Upper lobe of left lung (tissue), 6 donors: Measurements from ENCODE around the gene CARM1. TPM values are rescaled to one million over a fixed set of nuclear protein-coding genes. Genes with fewer than 3 reads are reported as not detected.

Experiments
- ATAC-seq, 2 donors: fragments of 200-7000 bp; cut with Tn5 transposase; one replicate each; pipeline ENCODE4 v1.9.1; 2022; ENCODE audit warnings: mild to moderate bottlenecking in 2 of 2, moderate library complexity in 2 of 2; ENCODE audit not compliant: low FRiP score in 2 of 2
- DNase-seq, 2 donors: peaks; one replicate each; pipeline ENCODE4 v3.0.0-alpha.2; 2019 to 2020
- H3K27ac ChIP-seq, 4 donors: fragments of 200-600 bp; sonication (generic); one replicate each; pipeline ENCODE4 v1.5.1; 2016 to 2019
- H3K27me3 ChIP-seq, 4 donors: fragments of 200-600 bp; sonication (generic); one replicate each; pipeline ENCODE4 v1.5.1; 2017 to 2019
- H3K36me3 ChIP-seq, 4 donors: fragments of 200-600 bp; sonication (generic); one replicate each; pipeline ENCODE4 v1.5.1; 2016 to 2019
- H3K4me1 ChIP-seq, 4 donors: fragments of 200-600 bp; sonication (generic); one replicate each; pipeline ENCODE4 v1.5.1; 2018 to 2019
- H3K4me3 ChIP-seq, 4 donors: fragments of 200-600 bp; sonication (generic); one replicate each; pipeline ENCODE4 v1.5.1; 2017 to 2019; ENCODE audit warnings: mild to moderate bottlenecking in 2 of 4, moderate library complexity in 1 of 4
- H3K9me3 ChIP-seq, 4 donors: fragments of 200-600 bp; sonication (generic); one replicate each; pipeline ENCODE4 v1.5.1; 2018 to 2019
- CTCF ChIP-seq, 6 experiments: fragments of 450-650 bp in 4 of 6; fragments of 200-600 bp in 2 of 6; sonication (generic) in 2 of 6; IDR thresholded peaks; one replicate each; pipeline ENCODE4 v1.5.1; 2016 to 2019; ENCODE audit warnings: antibody characterized with exemption in 6 of 6
- EP300 ChIP-seq, 4 donors: sonication (generic); formaldehyde crosslinking; IDR thresholded peaks; one replicate each; pipeline ENCODE4 v1.5.1; 2017; ENCODE audit warnings: antibody characterized with exemption in 4 of 4, control low read depth in 2 of 4
- POLR2A ChIP-seq, 4 donors: fragments of 450-650 bp; IDR thresholded peaks; one replicate each; pipeline ENCODE4 v1.5.1; 2016 to 2017; ENCODE audit warnings: antibody characterized with exemption in 4 of 4, mild to moderate bottlenecking in 2 of 4
- POLR2AphosphoS5 ChIP-seq, 2 donors: sonication (generic); formaldehyde crosslinking; IDR thresholded peaks; one replicate each; pipeline ENCODE4 v1.5.1; 2017; ENCODE audit warnings: antibody characterized with exemption in 2 of 2
- WGBS, 2 donors: methylation state at CpG; one replicate each; pipeline ENCODE4 v1.1.5; 2017 to 2018; 5-methylcytosine and 5-hydroxymethylcytosine counted together
- total RNA-seq, 6 donors: library from RNA; depleted of rRNA in 4 of 6; stranded (reverse); fragments of >200 nt in 4 of 6; gene quantifications; one replicate each; pipeline versions ENCODE4 v1.1.0 to v1.2.1, GENCODE V29; 2016 to 2021
- donor health status: DM: no; HTN: no; CAD: no; lungs with moderate emphysema.
- donor health status: DM: no; HTN: yes; CAD: no; lungs with severe emphysema.

The CARM1 gene
- 10 to 100 TPM; 19.0 to 30.6 (median 25.3) TPM for total RNA-seq

- Histone ChIP-seq H3K27ac (peak within 1 kb of the TSS; percentile 78 to 91 (median 84)), H3K36me3 (no peaks in the 10 kb centered on the region), H3K9me3 (no peaks in the 10 kb centered on the region), H3K4me3 (peak within 1 kb of the TSS; percentile 88 to 93 (median 90)), H3K27me3 (no peaks in the 10 kb centered on the region), H3K4me1 (peaks cover 11 to 23% (median 17%) of the 10 kb centered on the region in 4 donors)
- peak; percentile 97 to 98 for ATAC-seq
- 1% methylated on average over 33 of the region's 99 CpGs; no CpG with 5 or more reads in 1 of the 2 donors for whole genome bisulfite sequencing, 2 donors
- peak; percentile 100 for DNase-seq
- TF ChIP-seq POLR2A (IDR thresholded peaks at IDR 0.05) (no peak), CTCF (IDR thresholded peaks at IDR 0.05) (peak; percentile 86 to 99 (median 99)), POLR2AphosphoS5 (IDR thresholded peaks at IDR 0.05) (peak in 1 of 2 donors; percentile 56), EP300 (IDR thresholded peaks at IDR 0.05) (no peak)
Measured at GRCh38 chr19:10870955-10871603, at the start of gene CARM1. TSS of gene CARM1 (plus strand) at chr19:10871553. CDS start at chr19:10871703, 150 bp downstream.

GRCh38 chr19:10823690-10824089, 47.7 kb upstream of the CARM1 start:
- no peak overlapping the region for H3K27ac ChIP-seq
- ATAC-seq, result no peak
- DNase-seq, result peak in 1 of 2 donors; percentile 62
- no peak overlapping the region for H3K4me3 ChIP-seq
- peaks cover 52 to 98% (median 87%) of the 10 kb centered on the region in 4 donors for H3K36me3 ChIP-seq
- no peaks in the 10 kb centered on the region for H3K9me3 ChIP-seq
- TF ChIP-seq POLR2AphosphoS5 (IDR thresholded peaks at IDR 0.05) (no peak), CTCF (IDR thresholded peaks at IDR 0.05) (no peak), EP300 (IDR thresholded peaks at IDR 0.05) (no peak), POLR2A (IDR thresholded peaks at IDR 0.05) (no peak)
- H3K4me1 ChIP-seq, result no peaks in the 10 kb centered on the region
- no peaks in the 10 kb centered on the region for H3K27me3 ChIP-seq
- WGBS, 2 donors, result 94 to 100% methylated on average over 4 to 9 of the region's 12 CpGs

GRCh38 chr19:10826231-10826630, 45.1 kb upstream of the CARM1 start:
- Histone ChIP-seq H3K27me3 (no peaks in the 10 kb centered on the region), H3K4me3 (no peak overlapping the region), H3K9me3 (no peaks in the 10 kb centered on the region), H3K36me3 (peaks cover 52 to 98% (median 87%) of the 10 kb centered on the region in 4 donors), H3K4me1 (no peaks in the 10 kb centered on the region), H3K27ac (no peak overlapping the region)
- ATAC-seq (peak in 1 of 2 donors; percentile 47), DNase-seq (peak in 1 of 2 donors; percentile 26)
- TF ChIP-seq POLR2AphosphoS5 (IDR thresholded peaks at IDR 0.05) (no peak), CTCF (IDR thresholded peaks at IDR 0.05) (no peak), POLR2A (IDR thresholded peaks at IDR 0.05) (no peak), EP300 (IDR thresholded peaks at IDR 0.05) (no peak)
- WGBS, 2 donors, result 80 to 91% methylated on average over 6 to 7 of the region's 7 CpGs

- TF ChIP-seq POLR2A (IDR thresholded peaks at IDR 0.05), result no peak
- TF ChIP-seq EP300 (IDR thresholded peaks at IDR 0.05), result no peak
- no peak for TF ChIP-seq POLR2AphosphoS5 (IDR thresholded peaks at IDR 0.05)
- TF ChIP-seq CTCF (IDR thresholded peaks at IDR 0.05), result no peak
- 88 to 95% methylated on average over 4 to 6 of the region's 6 CpGs for WGBS, 2 donors
- Histone ChIP-seq H3K27me3 (no peaks in the 10 kb centered on the region), H3K27ac (no peak overlapping the region), H3K36me3 (peaks cover 48 to 98% (median 87%) of the 10 kb centered on the region in 4 donors), H3K9me3 (no peaks in the 10 kb centered on the region), H3K4me1 (no peaks in the 10 kb centered on the region), H3K4me3 (no peak overlapping the region)
- DNase-seq, result no peak
- no peak for ATAC-seq
Measured at GRCh38 chr19:10826846-10827245, 44.5 kb upstream of the CARM1 start.
